H1 (cell line): ENCODE measurements around the gene ARHGAP28. TPM values are rescaled to one million over a fixed set of nuclear protein-coding genes. Genes with fewer than 3 reads are reported as not detected.

Experiments used
- polyA plus RNA-seq, 7 experiments: library from polyadenylated mRNA; depleted of rRNA in 3 of 7; stranded (reverse) in 5 of 7; unstranded in 2 of 7; fragments of >200 nt in 5 of 7; fragments of 200-250 nt in 2 of 7; gene quantifications; 1 replicate in 5 of 7; 2 replicates in 1 of 7; 4 replicates in 1 of 7; pipeline versions ENCODE4 v1.2.1 to v1.2.3, GENCODE V29; 2011 to 2013; ENCODE audit warnings: missing spikeins in 2 of 7, mixed read lengths in 2 of 7
- small RNA-seq: library from polyadenylated mRNA; stranded (forward); fragments of <200 nt; extraction: miRNeasy Mini kit (QIAGEN cat#:217004); gene quantifications from one replicate; pipeline ENCODE3, GENCODE V24; 2013; ENCODE audit not compliant: insufficient read depth
- total RNA-seq: library from RNA; stranded (reverse); fragmentation: NEBNext Ultra II Directional; extraction: Animal tissue kit (Norgen Biotek cat#: 25700); gene quantifications from 2 replicates; pipeline ENCODE4 v1.2.1, GENCODE V29; 2021

ARHGAP28 gene
- total and polyA plus RNA-seq, 2 of the 8 experiments (the other 6 are each of a cell fraction or from before 2014, with no cell fraction given), result 2.9 to 14.4 TPM

Small RNAs within 50 kb of the gene (small RNA-seq; reads per million reads assigned to genes)
- gene RNU6-916P, result not detected
